Upper lobe of left lung (tissue), 4 donors: ENCODE measurements around the gene MRPL38.
A peak's percentile ranks its signal among the peaks of the same experiment; 100 is the strongest.

Experiments
- EP300 ChIP-seq, 4 donors: sonication (generic); formaldehyde crosslinking; IDR thresholded peaks; one replicate each; pipeline ENCODE4 v1.5.1; 2017; ENCODE audit warnings: antibody characterized with exemption in 4 of 4, control low read depth in 2 of 4
- POLR2A ChIP-seq, 4 donors: fragments of 450-650 bp; IDR thresholded peaks; one replicate each; pipeline ENCODE4 v1.5.1; 2016 to 2017; ENCODE audit warnings: antibody characterized with exemption in 4 of 4, mild to moderate bottlenecking in 2 of 4
- POLR2AphosphoS5 ChIP-seq, 2 donors: sonication (generic); formaldehyde crosslinking; IDR thresholded peaks; one replicate each; pipeline ENCODE4 v1.5.1; 2017; ENCODE audit warnings: antibody characterized with exemption in 2 of 2
- TF ChIP-seq, protein P1 (sequence below), 6 experiments: fragments of 450-650 bp in 4 of 6; fragments of 200-600 bp in 2 of 6; sonication (generic) in 2 of 6; IDR thresholded peaks; one replicate each; pipeline ENCODE4 v1.5.1; 2016 to 2019; ENCODE audit warnings: antibody characterized with exemption in 6 of 6

DNA sequence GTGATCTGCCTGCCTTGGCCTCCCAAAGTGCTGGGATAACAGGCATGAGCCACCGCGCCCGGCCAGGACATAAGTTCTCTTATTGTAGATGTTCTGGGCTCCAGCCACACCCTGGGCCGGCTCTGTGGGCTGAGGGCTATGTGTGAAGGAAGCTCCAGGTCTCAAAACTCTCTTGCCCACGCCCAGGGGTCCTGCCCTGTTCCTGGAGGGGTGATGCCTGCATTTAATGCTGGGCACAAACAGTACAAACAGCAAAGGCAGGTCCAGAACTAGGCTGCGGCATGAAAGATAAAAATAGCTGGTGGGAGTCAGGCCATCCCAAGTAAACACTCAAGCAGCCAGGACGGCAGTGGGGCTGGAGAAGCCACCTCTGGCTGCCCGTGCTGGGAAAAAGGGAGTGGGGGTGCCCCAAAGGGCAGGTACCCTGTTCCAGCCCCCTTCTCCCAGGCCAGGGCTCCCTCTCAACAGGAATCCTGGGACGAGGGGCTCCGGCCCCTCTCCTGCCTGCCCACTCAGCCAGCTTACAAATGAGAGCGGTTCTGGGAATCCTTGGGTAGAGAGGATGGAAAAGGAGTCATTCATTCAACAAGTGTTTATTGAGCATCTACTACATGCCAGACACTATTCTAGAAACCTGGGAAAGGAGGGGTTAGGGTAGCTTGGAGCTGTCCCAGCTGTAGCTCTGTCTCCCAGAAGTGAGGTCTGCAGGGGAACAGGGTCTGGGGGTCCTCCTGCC lies 30.9 kb downstream of the MRPL38 start:
- TF ChIP-seq POLR2AphosphoS5 (IDR thresholded peaks at IDR 0.05) = no peak
- no peak for TF ChIP-seq POLR2A (IDR thresholded peaks at IDR 0.05)
- TF ChIP-seq, protein P1, sequence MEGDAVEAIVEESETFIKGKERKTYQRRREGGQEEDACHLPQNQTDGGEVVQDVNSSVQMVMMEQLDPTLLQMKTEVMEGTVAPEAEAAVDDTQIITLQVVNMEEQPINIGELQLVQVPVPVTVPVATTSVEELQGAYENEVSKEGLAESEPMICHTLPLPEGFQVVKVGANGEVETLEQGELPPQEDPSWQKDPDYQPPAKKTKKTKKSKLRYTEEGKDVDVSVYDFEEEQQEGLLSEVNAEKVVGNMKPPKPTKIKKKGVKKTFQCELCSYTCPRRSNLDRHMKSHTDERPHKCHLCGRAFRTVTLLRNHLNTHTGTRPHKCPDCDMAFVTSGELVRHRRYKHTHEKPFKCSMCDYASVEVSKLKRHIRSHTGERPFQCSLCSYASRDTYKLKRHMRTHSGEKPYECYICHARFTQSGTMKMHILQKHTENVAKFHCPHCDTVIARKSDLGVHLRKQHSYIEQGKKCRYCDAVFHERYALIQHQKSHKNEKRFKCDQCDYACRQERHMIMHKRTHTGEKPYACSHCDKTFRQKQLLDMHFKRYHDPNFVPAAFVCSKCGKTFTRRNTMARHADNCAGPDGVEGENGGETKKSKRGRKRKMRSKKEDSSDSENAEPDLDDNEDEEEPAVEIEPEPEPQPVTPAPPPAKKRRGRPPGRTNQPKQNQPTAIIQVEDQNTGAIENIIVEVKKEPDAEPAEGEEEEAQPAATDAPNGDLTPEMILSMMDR (IDR thresholded peaks at IDR 0.05) = no peak
- peak in 1 of 4 donors; percentile 30 for TF ChIP-seq EP300 (IDR thresholded peaks at IDR 0.05)
